ENCODE data around the gene AFAP1. TPM values are rescaled to one million over a fixed set of nuclear protein-coding genes. Genes with fewer than 3 reads are reported as not detected.

The AFAP1 gene
- total RNA-seq, 1 experiment from 2014 or later = 94.7 TPM

DNA sequence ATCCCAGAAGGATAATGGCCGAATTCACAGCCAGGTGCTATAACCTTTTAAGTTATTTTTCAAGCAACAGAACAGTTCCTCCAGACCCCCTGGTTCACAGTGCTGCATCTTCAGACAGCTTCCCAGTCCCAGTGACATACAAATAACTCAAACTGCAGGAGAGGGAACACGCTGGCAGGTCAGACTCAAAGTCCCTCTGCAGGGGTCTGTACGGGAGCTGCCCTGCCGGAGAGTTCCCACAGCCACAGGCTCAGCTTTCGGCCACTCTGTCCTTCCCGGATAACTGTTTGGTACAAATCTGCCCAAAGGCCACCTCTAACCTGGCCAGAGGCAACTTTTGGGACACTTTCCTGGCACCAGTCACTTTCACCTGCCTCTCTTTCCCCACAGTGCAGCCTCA lies 230.2 kb downstream of the AFAP1 start:
- CTCF ChIA-PET = no interaction called here
- intact Hi-C loops (cut with micrococcal nuclease; ENCODE audit: unreplicated experiment) = no loop called here
- no peaks in the 10 kb centered on the region for H3K9me3 ChIP-seq (ENCODE audit: control insufficient read depth, insufficient read depth, low read depth, low read length)
- no peak overlapping the region for H3K27ac ChIP-seq (ENCODE audit: low read length)
- BruUV-seq (replicated peaks) = no TSS peak
- in situ Hi-C loops (cut with HindIII; ENCODE audit: low pct_unique_long_range_greater_than_20kb, low sequenced_read_pairs) = no loop called here
- H3K4me1 ChIP-seq (ENCODE audit: control insufficient read depth, insufficient read depth, low read length) = no peaks in the 10 kb centered on the region
- H3K36me3 ChIP-seq (ENCODE audit: control insufficient read depth, insufficient read depth, low read length) = no peaks in the 10 kb centered on the region
- H3K27me3 ChIP-seq (ENCODE audit: control insufficient read depth, insufficient read depth, low read length) = no peaks in the 10 kb centered on the region
- TF ChIP-seq CTCF (IDR thresholded peaks at IDR 0.05) (no peak), TCF7L2 (IDR thresholded peaks at IDR 0.05; ENCODE audit: low read depth, low read length) (no peak), SIN3A (IDR thresholded peaks at IDR 0.05; ENCODE audit: borderline replicate concordance, insufficient read depth, low read depth, low read length) (no peak), REST (IDR thresholded peaks at IDR 0.05; ENCODE audit: insufficient read depth in 1 of 2, low read depth in 2 of 2, low read length in 1 of 2) (no peak), POLR2AphosphoS5 (IDR thresholded peaks at IDR 0.05; ENCODE audit: low read depth, low read length) (no peak)
- DNase-seq (ENCODE audit: low read depth, low spot score) = no peak
- no peak for ATAC-seq
- POLR2A ChIA-PET = no interaction called here
- no peak overlapping the region for H3K4me3 ChIP-seq (ENCODE audit: low read depth in 2 of 2, low read length in 2 of 2)

GRCh38 chr4:7708981-7709380 lies 230.7 kb downstream of the AFAP1 start:
- Histone ChIP-seq H3K4me1 (ENCODE audit: control insufficient read depth, insufficient read depth, low read length) (no peaks in the 10 kb centered on the region), H3K36me3 (ENCODE audit: control insufficient read depth, insufficient read depth, low read length) (no peaks in the 10 kb centered on the region), H3K9me3 (ENCODE audit: control insufficient read depth, insufficient read depth, low read depth, low read length) (no peaks in the 10 kb centered on the region), H3K4me3 (ENCODE audit: low read depth in 2 of 2, low read length in 2 of 2) (no peak overlapping the region), H3K27me3 (ENCODE audit: control insufficient read depth, insufficient read depth, low read length) (no peaks in the 10 kb centered on the region), H3K27ac (ENCODE audit: low read length) (no peak overlapping the region)
- ATAC-seq (no peak), DNase-seq (ENCODE audit: low read depth, low spot score) (no peak)
- ChIA-PET CTCF (no interaction called here), POLR2A (no interaction called here)
- BruUV-seq (replicated peaks) = no TSS peak
- in situ Hi-C loops (cut with HindIII; ENCODE audit: low pct_unique_long_range_greater_than_20kb, low sequenced_read_pairs) = no loop called here
- TF ChIP-seq TCF7L2 (IDR thresholded peaks at IDR 0.05; ENCODE audit: low read depth, low read length) (peak; percentile 25; the same call in 1 of the 2 replicates), REST (IDR thresholded peaks at IDR 0.05; ENCODE audit: insufficient read depth in 1 of 2, low read depth in 2 of 2, low read length in 1 of 2) (no peak)
- intact Hi-C loops (cut with micrococcal nuclease; ENCODE audit: unreplicated experiment) = no loop called here

Other genes with a start within 250 kb of the AFAP1 start
- 0.64 TPM for gene ABLIM2, start 219.0 kb upstream of the AFAP1 start, total RNA-seq (2021; ENCODE audit: unreplicated experiment)